ENCODE results near the gene BIRC2.

Gene BIRC2

GRCh38 chr11:102377891-102378290 lies 30.9 kb downstream of the BIRC2 start:
- H3K27ac ChIP-seq, result no peak overlapping the region
- TF ChIP-seq CTCF (IDR thresholded peaks at IDR 0.05) (no peak), ZFX (IDR thresholded peaks at IDR 0.05; ENCODE audit: borderline replicate concordance) (no peak)

GRCh38 chr11:102378818-102379217 lies 31.8 kb downstream of the BIRC2 start:
- TF ChIP-seq CTCF (IDR thresholded peaks at IDR 0.05) (no peak), ZFX (IDR thresholded peaks at IDR 0.05; ENCODE audit: borderline replicate concordance) (no peak)
- no peak overlapping the region for H3K27ac ChIP-seq

GRCh38 chr11:102382384-102382783 lies 35.4 kb downstream of the BIRC2 start:
- TF ChIP-seq CTCF (IDR thresholded peaks at IDR 0.05) (no peak), ZFX (IDR thresholded peaks at IDR 0.05; ENCODE audit: borderline replicate concordance) (no peak)
- H3K27ac ChIP-seq, result no peak overlapping the region

DNA sequence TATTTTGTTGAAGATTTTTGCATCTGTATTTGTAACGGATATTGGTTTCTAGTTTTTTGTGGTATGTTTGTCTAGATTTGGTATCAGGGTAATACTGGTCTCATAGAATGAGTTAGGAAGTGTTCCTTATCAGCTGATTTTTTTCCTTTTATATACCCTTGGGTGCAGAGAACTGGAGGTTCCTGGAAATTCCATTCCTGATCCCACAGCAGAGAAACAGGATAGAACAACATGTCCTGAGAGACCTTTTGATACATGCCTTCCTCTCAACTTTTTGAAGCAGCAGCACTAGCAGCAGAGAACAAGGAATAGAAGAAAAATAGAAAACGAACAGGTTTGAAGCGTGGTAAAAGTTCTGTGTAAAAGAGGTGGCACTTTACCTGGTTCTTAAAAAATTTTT lies 36.8 kb downstream of the BIRC2 start:
- no peak overlapping the region for H3K27ac ChIP-seq
- TF ChIP-seq CTCF (IDR thresholded peaks at IDR 0.05), result no peak
- no peak for TF ChIP-seq ZFX (IDR thresholded peaks at IDR 0.05; ENCODE audit: borderline replicate concordance)

DNA sequence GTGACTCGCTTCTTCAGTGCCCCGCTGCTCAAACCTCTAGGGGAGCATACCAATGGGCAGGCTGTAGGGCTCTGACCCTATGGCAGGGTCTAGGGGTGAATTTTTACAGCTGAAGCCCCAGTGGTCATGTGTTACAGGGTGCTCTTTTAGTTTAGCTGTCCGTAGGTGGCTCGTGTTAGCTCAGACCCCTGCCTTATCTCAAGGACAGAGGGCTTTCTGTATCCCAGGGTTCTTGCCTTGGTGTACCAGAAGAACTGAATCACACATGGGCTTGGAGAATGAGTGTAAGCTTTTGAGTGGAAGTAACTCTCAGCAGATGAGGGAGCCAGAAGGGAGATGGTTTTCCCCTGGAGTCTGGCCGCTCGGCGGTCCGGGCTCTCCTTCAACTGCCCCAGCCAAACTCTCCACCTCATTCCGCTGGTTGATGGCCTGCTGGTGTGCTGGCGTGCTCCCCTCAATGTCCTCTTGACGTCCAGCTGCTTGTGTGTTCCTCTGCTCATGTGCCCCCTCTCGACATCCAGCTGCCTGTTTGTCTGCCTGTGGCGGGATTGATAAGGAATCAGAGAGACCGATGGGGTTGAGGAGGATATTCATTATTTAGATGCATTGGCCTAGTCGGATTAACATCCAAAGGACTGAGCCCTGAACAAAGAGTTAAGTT lies 37.5 kb downstream of the BIRC2 start:
- TF ChIP-seq ZFX (IDR thresholded peaks at IDR 0.05; ENCODE audit: borderline replicate concordance) (no peak), CTCF (IDR thresholded peaks at IDR 0.05) (no peak)
- no peak overlapping the region for H3K27ac ChIP-seq

DNA sequence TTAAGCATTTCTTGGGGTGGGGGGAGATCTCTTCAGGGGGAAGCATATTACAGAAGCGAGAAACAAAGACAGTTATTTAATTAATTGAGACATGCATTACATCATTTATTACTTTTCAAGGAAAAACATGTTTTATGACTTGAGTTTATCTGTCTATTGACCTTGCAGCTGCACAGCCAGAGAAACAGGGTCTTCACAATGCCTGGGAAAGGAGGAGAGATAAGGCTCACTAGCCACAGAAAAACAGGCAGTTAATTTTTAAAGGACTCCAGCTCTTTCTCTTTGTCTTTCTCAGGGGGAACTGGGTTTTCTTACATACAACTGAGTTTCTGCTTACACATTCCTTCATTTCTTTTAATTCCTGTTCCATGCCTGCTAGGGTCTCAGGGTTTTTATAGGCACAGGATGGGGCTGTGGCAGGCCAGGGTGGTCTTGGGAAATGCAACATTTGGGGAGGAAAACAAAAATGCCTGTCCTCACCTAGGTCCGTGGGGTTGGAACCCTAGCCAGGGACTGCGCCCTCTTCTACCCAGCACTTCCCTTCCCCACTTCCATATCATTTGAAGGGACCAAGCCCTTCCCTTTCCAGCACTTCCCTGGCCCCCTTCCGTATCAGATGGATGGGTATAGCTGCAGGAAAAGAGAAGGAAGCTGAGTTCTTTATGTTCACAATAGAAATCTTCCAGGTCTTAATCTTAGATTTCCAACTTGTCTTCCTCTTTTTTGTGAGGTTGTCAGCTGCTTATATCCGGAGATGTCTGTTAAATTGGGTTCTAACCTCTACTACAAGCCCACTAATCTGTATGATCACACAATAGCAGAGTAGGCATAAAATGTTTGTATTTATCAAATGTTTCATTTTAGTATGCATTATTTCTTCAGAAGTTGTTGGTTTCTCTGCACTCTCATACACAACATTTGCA lies 38.3 kb downstream of the BIRC2 start:
- no peak for TF ChIP-seq ZFX (IDR thresholded peaks at IDR 0.05; ENCODE audit: borderline replicate concordance)
- TF ChIP-seq CTCF (IDR thresholded peaks at IDR 0.05), result no peak
- no peak overlapping the region for H3K27ac ChIP-seq
